GM23248 (cell line): ENCODE data around the gene GLT6D1.

Experiments used
- EZH2 ChIP-seq: fragments of 200-600 bp; sonication (generic); IDR thresholded peaks from 2 replicates; pipeline ENCODE4 v1.6.1; 2018; ENCODE audit warnings: antibody characterized with exemption, mild to moderate bottlenecking; ENCODE audit not compliant: insufficient read depth, poor library complexity, severe bottlenecking
- EZH2phosphoT487 ChIP-seq: fragments of 200-600 bp; sonication (generic); IDR thresholded peaks from 2 replicates; pipeline ENCODE4 v1.6.1; 2018; ENCODE audit warnings: antibody characterized with exemption, moderate library complexity, mild to moderate bottlenecking, low read depth; ENCODE audit not compliant: insufficient read depth

DNA sequence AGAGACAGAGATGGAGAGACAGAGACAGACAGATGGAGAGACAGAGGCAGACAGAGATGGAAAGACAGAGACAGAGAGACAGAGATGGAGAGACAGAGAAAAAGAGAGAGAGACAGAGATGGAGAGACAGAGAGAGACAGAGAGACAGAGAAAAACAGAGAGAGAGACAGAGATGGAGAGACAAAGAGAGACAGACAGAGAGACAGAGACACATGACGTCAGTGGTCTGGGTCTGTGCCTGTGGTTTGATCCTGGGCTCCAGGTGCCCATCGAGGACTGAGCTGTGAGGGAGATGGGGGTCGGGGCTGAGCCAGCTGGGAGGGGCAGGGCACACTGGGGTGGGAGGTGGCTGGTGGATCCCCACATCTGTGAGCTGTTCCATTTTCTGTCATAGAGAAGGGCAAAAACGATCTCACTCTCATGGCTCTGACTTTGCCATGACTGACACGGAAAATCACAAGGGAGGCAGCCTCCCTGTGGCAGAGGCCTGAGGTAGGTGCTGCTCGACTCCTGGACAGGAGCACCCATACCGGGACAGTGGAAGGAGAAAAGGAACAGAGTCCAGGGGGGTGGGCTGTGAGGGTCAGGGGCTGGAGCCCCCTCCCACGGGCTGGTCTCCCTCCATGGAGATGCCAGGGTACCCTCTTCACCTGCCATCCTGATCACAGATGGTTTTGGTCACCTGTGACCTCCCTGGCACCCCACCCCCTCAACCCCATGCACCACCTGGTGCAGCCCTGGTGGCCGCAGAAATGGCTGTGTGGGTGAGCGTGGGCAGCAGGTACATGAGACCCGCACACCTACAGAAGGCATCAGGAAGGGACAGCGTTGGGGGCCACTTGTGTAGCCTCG, 28.8 kb downstream of the GLT6D1 start:
- TF ChIP-seq EZH2phosphoT487: no peak
- TF ChIP-seq EZH2: no peak
